Activated CD4-positive, alpha-beta T cell treated with anti-CD3 and anti-CD28 coated beads, Interleukin-2, amount 50 U/mL, for 24 hours (primary cell): ENCODE results near the gene FAM53B.

Experiments
- DNase-seq, 2 donors: peaks; one replicate each; pipeline ENCODE4 v3.0.0-alpha.2; 2020; ENCODE audit warnings: low read depth in 1 of 2, low spot score in 1 of 2

Gene FAM53B

DNA sequence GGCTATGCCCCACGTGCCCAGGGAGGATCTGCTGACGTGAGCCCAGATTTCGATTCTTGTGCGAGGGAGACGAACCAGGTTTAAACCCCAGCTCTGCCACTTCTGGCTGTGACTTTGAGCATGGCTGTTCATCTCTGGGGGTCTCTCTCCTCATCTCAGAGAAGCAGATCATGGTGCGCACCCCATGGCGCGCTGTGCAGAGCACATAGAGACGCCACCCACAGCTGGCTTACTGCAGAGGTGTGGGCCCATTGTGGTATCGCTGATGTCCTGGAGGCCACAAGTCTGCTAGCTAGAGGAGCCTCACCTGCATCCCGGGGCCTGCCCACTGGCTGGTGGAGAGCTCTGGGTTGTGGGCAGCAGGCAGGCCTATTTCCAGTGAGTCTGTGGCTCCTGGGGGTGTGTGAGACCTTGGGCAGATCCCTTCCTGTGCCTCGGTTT lies 142.0 kb downstream of the FAM53B start:
- no peak for DNase-seq

DNA sequence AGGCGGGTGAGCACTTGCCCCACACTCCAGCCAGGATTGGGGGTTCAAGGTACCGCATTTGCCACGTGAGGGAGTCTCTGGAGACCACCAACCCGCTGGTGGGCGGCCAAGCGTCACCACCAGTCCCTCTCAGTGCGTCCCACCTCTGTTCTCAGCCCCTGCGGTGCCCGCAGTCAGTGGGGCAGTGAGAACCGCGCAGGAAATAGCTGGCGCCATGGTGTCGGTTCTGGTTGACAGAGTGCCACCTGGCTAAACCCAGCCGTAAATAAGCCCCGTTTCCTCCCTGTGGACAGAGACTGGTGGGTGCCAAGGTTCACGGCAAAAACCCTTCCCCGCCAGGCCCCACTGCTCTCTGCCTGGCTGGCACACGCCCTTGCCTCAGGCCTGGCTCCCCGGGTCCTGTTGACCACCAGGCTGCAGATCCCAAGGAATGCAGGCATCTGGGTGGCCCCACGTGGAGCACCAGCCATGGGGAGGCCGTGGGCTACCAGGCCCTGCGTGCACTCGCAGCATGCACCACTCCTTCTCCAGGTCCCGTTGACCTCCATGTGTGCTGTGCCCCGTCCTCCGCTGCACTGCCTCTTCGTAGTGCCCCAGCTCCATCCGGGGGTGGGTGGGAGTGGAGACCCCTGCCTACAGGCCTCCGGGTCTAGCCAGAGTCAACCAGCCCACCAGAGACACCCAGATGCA lies 142.6 kb downstream of the FAM53B start:
- DNase-seq, result no peak

DNA sequence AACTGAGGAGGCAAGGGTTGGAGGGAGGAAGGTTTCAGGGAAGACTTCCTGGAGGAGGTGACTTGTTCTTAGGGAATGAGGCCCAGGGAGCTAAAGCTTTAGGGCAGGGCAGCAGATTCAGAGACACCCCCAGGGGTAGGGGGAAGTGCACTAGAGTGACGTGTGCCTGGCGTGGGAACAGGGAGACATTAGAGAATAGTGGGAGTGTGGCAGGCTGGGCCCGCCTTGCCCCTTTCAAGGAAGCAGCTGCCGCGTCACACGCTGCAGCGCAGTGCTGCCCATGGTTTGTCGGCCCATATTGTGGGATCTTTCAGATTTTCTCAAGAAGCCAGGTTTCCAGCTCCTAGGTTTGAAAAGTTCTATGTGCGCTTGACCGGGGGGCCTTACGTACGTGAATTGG lies 143.2 kb downstream of the FAM53B start:
- no peak for DNase-seq

DNA sequence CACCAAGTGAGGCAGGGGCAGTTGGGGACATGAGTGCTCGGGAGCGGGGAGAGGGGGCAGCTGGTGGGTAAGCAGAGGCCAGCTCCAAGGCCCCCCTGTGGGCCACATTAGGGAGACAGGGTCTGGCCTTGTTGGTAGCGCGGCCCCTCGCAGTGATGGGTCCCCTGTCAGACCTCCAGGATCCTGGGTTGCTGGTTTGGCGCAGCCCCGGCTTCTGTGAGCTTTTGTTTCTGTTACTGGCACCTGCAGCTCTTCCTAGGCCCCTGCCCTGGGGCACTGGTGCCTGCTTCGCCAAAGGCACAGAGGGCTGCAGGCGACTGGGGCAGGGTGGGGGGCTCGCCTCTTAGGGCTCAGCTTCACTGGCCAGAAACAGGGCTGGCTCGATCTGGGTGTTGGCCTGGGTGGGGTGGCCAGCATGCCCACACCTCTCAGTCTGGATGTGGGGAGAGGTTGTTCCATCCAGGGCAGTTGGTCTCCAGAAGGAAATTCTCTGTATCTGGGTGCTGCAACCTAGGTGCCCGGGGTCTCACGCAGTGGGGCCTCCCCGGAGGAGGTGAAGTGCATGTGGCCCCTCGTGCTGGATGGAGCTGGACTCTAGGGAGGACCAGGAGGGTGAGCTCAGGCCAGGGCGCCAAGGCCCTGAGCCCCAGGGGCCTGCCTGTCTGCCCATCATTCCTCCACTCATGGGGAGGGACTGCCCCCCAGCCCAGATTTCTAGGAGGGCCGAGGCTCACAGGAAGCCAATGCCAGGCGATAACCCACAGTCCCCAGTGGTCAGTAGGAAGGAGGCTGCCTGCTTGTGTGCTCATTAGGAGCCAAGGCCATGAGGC lies 143.9 kb downstream of the FAM53B start:
- no peak for DNase-seq

DNA sequence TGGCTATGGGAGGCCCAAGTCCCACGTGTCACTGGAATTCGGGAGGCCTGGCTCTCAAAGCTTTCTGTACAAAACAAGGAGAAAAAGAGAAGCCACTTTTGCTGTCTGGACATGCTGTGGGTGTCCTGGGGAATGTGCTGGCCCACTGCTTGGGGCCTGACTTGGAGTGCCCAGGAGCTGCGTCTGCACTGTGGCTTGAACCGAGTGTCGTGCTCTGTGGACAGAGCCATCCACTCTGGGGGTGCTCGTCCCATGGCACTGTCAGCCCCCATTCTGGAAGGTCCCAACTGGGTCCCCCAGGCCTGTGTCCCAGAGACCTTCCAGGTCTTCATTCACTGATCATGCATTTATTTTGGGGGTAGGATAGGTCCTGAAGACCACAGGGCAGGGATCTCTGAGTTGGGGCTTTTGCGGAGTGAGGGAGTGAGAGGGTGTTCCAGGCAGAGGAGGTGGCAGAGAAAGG lies 144.6 kb downstream of the FAM53B start:
- DNase-seq, result no peak

DNA sequence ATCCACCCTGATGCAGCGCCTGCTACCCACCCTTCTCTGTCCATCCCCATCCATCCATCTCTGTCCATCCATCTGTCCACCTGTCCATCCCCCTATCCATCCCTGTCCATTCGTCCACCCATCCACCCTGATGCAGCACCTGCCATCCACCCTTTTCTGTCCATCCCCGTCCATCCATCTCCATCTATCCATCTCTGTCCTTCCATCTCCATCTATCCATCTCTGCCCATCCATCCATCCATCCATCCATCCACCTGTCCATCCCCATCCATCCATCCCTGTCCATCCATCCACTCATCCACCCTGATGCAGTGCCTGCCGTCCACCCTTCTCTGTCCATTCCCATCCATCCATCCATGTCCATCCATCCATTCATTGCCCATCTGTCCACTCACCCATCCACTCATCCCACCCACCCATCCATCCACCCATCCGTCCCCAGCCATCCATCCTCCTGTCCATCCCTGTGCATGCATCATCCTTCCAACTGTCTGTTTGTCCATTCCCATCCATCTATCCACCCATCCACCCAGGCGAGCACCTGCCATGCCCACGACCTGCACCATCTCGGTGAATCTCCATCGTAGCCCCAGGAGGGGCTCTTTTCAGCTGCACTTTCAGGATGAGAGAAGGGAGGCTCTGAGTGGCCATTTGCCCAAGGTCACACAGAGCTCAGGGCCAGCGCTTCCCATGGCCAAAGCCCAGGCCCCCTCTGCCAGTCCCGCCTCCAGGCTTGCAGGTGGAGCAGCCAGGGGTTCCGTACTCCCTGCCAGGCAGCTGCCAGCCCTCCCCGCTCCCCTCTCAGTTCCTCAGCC lies 145.2 kb downstream of the FAM53B start:
- no peak for DNase-seq

DNA sequence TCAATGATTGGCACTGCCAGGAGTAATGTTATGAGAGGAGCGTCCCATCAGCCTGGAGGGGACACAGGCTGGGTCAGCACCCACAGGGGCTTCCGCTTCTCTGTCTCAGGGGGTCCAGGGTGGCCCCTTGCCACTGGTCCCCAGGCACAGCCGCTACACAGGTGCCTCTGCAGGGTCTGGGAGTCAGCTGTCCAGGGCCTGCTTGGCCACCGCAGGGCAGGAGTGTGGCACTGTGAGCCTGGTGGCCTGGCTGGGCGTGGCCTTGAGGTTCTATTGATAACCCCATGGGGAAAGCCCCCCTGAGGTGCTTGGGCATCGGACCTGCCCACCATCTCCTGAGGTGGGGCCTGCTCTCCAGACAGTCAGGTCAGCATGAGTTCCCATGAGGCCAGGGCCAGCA lies 146.0 kb downstream of the FAM53B start:
- DNase-seq, result no peak

DNA sequence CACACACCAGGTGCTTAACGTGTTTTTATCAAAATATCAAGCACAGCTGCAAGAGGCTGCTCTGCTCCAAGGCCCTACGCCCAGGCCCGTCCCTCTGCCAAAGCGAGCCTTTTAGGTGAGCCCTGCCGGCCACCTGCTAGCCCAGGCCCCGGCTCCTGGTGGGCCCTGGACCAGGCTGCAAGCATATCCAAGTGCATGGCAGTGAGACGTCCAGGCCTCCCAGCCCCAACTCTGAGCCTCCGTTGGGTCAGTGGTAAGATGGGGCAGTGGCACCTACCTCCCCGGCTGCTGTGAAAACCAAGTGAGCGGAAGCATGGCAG lies 146.4 kb downstream of the FAM53B start:
- DNase-seq, result no peak

DNA sequence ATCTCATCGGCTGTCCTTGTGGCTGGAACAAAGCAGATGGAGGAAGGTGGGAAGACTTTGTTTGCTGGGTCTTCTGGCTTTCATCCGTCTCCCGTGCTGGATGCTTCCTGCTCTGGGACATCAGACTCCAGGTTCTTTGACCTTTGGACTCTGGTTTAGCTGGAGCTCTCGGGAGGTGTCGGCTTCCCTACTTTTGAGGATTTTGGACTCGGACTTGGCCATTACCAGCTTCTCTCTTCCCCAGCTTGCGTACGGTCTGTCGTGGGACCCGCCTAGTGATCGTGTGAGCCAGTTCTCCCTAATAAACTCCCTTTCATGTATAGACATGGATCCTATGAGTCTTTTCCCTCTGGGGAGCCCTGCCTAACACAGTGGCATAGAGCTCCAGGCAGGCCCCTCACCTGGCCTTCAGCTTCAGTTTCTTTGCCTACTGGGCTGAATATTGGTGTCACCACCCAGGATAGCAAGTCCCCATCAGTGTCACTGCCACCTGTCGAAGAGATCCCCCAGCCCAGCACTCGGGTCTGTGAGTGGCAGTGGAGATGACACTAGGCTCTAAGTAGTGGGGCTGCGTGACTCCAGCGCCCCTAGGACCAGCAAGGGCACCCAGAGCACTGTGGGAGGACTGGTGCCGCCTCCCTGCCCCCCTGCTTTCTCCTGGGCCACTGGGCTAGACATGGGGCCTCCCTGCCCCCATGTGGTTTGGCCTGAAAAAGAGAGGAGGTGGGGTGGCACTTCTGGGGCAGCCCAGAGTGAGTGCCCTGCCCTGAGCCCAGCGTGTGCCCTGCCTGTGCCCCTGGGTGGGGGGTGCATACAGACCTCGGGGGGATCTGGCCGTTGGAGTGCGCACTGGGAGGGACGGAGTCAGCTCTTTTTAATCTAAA lies 147.0 kb downstream of the FAM53B start:
- DNase-seq, result no peak

DNA sequence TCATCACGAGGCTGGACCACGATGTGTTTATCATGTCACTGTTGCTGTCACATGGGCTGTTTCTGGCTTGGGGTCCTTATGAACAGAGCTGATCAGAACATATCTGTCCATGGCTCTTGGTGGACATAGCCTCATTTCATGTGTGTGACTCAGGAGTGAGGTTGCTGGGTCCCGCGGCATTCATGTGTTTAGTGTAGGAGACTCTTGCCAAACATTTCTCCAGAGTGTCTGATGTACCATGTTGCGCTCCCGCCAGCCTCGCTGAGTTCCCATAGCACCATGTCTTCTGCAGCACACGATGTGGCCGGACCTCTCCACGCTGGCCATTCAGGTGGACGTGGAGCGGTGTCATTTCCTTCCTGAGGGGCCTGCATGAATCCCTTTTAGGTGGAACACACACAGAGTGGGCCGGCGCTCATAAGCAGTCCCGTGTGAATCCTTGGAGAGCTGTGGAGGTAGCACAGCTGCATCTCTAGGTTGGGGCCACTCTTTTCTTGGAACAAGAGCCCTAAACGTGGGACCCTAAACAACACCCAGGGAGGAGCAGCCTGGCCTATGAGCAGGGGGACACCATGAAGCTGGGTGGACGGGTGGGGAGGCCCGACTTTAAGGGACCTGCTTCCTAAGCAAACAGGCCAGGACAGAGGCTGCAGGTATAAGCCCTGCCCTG lies 147.9 kb downstream of the FAM53B start:
- DNase-seq, result no peak

DNA sequence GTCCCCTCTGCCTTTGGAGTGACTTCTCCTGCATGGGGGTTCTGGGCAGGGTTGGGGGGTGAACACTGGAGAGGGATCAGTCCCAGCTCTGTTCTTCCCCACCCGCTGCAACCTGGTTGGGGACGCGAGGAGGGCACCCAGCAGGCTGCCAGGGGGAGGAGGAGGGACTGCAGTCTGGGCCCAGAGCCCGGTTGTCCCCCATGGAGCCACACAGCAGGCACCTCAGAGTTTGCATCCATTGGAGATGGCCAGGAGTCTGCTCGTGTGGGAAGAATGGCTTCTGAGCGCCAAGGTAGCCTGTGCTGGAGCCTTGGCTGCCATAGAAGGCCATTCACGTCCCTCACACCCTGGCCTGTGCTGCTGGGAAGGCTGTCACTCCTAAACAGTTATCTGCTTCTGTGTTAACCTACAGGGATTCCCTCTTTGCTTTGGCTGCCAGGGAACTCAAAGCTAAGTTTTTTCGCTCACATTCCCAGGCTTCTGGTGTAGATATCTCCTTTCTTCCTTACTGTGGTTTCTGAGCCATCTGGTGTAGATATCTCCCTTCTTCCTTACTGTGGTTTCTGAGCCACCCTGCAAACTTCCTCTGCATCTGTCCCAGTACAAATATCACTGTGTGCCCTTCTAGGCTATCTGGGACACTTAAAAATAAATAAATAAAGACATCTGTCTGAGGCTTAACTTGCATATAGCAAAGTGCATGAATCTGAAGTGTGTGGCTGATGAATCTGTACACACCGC lies 148.9 kb downstream of the FAM53B start:
- DNase-seq, result no peak

DNA sequence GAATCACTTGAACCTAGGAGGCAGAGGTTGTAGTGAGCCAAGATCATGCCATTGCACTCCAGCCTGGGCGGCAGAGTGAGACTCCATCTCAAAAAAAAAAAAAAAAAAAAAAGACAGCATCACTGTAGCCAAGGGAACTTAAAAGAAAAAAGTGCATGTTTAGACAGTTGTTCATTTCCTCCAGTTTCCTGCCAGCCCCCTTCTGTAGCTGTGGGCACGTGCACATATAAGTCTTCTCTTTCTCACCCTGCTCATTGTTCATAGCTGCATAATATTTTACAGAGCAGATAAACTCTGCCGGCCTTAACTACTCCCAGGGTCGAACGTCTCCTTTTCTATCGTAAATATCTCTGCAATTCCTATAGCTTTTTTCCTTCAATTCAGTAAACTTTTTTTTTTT lies 149.9 kb downstream of the FAM53B start:
- no peak for DNase-seq

DNA sequence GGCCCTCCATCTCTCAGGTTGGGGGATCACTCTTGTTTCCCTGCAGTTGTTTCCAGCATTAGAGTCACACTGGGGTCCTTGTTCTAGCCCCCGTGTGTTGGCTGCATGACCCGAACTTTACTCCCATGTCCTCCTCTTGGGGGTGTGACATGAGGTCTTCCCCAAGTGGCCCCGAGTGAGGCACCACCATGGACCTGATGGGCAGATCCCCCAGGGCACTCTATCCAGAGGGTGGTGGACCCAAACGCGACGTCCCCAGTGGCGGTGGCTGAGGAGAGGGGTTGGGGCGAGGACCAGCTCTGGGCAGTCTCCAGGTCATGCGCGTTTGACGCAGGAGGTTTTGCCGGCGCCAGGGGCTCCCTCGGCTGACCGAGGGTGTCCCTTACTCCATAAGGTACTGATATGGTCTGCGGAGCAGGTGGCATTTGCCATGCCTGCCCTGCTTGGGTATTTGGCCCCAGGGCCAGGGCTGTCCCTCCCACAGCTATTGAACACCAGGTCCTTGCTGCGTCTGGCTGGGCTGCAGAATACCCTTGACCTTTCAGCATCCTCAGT lies 150.7 kb downstream of the FAM53B start:
- no peak for DNase-seq

DNA sequence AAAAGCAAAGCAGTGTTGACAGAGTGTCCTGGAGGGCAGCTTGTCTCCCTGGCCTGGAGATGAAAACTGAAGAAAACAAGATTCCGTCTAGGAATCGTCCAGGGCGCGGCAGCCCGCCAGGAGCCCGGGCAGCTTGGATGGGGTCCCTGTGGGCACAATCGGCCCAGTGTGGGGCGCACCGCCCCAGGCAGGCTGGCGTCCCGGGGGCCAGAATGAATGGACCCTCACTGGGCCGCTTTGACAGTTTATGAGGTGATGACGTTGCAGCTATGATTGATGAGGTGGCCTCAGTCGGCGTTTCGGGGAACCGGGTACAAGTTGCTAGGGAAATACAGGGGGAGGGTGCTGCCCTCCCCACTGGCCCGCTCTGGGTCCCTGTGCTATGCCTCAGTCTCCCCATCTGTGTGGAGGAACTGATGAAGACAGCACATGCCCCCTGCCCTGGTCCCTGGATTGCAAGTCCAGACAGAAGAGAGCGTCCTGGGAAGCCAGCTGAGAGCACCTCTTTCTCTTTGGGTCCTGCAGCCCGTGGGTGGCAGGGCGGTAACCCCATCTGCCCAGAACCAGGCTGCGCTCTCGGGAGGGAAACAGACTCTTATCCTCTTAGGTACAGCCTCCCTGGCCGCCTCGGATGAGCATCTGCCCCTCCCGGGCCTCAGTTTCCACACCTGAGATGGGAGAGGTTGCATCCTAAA lies 151.3 kb downstream of the FAM53B start:
- no peak for DNase-seq

DNA sequence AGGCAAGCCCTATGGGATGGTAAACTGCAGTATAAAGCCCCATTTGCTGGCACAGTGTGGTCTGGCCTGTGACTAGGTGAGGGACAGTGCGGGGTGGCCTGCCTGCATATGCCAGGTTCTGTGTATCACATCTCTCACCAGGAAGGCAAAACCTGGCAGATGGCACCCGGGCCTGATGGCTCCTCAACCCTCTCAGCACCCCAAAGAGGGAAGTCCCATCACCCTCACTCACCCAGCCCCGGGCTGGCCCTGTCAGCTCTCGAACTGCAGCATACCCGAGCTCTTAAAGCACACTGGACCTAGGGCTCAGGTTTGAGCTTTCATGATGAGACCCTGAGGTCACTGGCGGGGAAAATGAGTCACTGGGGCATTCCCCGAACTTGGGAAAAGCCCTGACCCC lies 152.1 kb downstream of the FAM53B start:
- no peak for DNase-seq

DNA sequence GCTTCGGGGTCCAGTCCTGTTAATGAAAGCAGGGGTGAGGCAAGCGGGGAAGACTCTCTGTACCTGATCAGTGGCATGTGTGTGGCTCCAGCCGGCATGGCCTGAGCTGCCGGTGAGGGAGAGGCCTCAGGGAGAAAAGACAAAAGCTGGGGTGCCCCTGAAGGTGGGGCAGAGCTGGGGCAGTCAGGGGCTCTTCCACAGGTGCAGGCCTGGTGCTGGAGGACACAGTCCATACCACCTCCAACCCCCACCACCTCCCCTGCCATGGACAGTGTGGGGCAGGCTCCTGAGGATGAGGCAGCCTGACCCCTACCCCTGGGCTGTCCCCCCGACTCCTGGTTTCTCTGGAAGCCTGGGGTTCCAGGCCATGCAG lies 153.1 kb downstream of the FAM53B start:
- no peak for DNase-seq

DNA sequence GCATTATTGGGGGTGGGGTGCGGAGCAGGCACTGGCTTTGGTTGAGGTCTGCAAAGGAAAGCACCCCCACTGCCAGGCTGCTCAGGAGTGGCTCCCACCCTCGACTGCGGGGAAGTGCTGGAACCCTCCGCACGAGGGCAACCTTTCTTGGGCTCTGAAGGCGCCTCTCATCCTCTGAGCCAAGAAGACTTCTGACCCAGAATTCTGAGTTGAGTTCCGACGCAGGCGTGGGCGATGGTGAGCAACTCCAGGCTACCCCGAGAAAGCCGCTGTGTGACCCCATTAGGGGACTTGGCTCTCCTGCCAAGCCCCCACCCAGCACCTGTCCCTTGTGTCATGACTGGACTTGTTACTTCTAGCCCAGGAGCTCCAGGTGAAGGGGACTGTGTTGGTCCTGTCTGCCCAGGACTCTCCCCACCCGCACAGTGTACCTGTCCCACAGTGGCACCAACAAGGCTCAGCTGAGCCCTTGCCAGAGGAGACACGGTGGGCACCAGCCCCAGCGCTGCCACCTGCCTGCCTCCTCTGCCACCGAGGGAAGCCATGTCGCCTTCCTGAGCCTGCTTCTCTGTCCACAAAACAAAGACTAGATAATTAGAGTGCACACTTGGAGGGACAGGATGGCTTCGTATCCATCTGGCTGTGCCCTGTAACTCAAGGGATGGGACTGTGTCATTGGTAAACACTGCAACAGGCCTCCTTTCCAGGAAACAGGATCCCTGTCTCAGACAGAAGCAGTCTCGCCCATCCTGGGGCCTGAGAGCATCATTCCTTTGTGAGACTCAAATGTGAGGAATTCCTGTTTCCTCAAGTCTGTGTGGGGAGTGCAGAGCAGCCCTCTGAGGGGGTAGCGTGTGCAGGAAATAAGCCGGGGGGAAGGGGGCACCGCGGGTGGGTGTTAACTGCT lies 153.7 kb downstream of the FAM53B start:
- no peak for DNase-seq
